GM19372 (cell line): Measurements from ENCODE around the gene TXLNA.

Source experiments
- ATAC-seq: cut with Tn5 transposase; IDR thresholded peaks from one replicate; pipeline ENCODE4 v1.9.1; 2021; ENCODE audit warnings: mild to moderate bottlenecking, low read depth, moderate library complexity; ENCODE audit not compliant: unreplicated experiment

The TXLNA gene

DNA sequence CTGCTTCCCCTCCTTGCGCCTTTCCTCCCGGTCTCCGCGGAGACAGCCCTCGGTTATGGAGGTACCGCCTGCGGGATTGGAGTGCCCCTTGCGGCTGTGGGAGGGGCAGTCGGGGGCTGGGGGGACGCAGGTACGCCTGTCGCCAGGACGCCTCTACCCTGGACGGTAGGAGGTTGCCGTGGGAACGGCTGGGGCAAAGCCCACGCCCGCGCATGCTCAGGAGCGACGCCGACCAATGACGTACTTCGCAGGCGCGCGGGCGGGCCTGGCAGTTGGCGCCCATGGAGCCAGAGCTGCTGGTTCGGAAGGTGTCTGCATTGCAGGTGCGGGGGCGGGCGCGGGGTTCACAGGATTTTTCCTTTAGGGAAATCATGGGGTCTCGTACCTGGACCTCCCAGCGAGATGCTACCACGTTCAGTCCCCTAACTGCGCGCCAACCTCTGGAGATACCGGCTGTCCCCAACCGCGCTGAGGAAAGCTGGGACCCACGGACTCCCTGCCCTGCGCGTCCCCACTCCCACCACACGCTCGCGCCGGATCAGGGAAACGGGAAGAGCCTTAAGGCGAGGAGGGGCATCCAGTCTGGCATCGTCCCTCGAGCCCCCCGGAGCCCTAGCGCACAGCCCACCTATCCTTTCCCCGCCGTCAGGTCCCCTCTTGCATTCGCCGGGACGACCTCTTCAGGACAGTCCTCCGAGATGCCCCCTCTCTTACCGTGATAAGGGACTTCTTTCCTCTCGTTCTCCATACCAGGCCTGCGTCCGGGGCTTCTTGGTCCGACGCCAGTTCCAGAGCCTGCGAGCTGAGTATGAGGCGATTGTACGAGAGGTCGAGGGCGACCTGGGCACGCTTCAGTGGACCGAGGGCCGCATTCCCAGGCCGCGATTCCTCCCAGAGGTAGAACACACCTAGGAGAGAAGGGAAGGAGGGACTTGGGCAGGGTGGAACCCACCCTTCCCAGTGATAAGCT lies 26.2 kb downstream of the TXLNA start, which contains the start of gene IQCC:
Gene IQCC, plus strand, starts transcription at position 271 of the 970 bp plus-strand sequence. Its CDS starts 11 bp downstream, at position 282.
- ATAC-seq, result peak; percentile 56

- ATAC-seq, result no peak
Measured at GRCh38 chr1:32208469-32208868, 29.0 kb downstream of the TXLNA start.

GRCh38 chr1:32208891-32209328 lies 29.4 kb downstream of the TXLNA start, which contains the start of gene DCDC2B:
TSS of gene DCDC2B (plus strand) at chr1:32209089. CDS start at chr1:32209094, 5 bp downstream.
- no peak for ATAC-seq

DNA sequence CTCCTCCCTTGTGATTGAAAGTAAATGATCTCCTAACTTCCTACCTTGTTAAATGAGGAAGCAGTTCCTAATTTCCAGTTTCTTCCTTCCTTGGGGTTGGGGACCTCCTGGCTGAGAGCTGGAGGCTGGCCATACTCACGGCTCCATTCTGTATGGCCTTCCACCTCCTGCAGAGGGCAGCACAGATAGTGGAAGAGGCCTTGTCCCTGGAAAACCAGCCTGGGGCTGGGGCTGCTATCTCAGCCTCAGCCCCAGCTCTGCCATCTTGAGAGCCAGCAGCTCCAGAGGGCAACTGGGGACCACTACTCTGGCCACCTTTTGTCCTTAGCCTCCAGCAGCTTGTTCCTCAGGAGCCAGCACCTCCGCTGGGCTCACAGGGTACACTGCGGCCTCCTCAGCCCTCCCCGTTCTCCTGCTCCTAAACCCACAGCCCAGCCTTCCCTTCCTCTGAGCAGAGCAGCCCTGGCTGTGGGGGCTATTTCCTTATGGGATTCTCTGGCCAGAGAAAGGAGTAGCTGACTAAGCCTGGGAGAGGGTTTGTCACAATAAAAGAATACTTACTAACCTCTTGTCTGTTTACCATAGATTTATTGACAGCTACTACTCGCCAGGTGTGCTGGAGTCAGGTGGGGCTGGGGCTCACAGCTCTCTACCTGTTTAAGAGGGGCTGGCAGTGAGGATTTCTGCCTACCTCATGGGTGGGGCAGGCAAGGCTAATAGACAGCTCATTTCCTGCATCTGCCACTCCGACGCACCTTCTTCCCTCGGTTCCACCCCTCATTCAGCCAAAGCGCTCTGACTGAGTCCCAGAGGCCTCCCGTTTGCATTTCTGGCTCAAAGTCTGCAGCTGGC lies 36.4 kb downstream of the TXLNA start:
- no peak for ATAC-seq

DNA sequence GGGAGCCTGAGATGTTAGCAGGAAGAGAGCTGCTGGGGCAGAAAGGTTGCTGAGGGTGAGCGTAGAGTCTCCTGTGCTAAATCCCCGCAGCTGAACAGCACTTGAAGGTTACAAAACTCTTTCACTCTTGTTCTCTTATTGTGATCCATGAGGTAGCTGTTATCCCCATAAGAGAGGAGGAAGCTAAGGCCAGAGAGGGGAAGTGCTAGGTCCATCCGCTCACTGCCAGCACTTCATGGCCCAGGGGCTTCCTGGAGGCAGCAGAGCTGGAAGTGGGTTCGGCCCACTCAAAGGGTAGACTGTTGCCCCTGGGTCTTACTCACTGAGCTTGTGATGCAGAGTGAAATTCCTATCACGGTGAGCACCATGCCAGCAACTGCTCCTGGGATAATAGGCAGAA lies 37.1 kb downstream of the TXLNA start:
- ATAC-seq, result no peak

DNA sequence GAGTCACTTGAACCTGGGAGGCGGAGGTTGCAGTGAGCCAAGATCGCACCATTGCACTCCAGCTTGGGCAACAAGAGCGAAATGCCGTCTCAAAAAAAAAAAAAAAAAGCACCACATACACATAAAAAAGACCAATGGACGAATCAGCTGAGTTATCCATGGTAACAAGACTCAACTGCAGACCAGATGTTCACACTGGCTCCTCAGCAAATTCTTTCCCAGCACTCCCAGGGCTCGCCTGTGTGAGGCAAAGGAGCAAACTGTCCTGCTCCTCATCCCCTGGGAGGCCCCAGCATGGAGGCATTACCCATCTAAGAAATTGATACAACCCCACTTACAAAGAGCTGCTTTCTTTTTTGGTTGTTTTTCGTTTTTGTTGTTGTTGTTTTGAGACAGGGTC lies 39.5 kb downstream of the TXLNA start:
- ATAC-seq, result no peak

DNA sequence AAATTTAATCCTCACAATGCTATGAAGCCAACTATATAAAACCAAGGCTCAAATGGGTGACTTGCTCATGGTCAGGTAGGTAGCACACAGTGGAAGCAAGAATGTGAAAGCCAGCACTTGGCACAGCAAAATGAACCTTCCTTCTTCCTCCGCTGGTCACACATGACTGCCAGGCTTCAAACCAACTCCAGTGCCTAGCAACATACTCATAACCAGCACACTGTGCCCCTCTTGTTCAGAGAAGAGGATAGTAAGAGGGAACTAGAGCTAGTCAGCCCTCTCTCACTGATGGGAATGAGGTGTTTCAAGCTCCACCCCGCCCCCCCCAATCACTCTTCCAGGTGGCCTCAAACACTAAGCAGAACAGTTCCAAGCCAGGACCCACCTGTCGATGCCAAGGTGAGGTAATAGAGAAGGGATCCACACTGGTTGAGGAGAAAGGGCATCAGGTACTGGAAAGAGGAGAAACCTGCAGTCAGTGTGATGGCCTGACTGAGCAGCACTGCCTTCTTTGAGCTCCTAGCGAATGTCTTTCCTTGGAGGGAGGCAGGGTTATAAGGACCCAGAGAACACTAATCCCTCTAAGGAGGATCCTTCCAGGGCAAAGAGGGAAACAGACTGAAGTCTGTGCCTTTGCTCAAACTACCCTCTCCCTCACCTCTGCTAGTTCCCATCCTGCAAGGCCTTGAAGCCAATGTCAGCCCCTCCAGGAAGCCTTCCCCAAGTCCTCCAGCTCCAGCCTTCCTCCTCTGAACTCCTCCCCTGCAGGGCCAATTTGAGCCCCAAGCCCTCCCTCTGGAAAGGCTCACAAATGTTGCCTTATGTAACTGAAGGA lies 41.5 kb downstream of the TXLNA start:
- ATAC-seq, result no peak

GRCh38 chr1:32221581-32221979 lies 42.1 kb downstream of the TXLNA start:
- ATAC-seq, result no peak

- peak; percentile 97 for ATAC-seq
Measured at GRCh38 chr1:32221980-32222755, 42.7 kb downstream of the TXLNA start, which contains the start of the genes EIF3I and TMEM234. TSS of gene EIF3I (plus strand) at chr1:32222407. CDS start at chr1:32222442, 35 bp downstream. TSS of gene TMEM234 (minus strand) at chr1:32222353. CDS start at chr1:32222322, 31 bp downstream.

- ATAC-seq, result no peak
Measured at GRCh38 chr1:32223683-32224082, 44.2 kb downstream of the TXLNA start.

DNA sequence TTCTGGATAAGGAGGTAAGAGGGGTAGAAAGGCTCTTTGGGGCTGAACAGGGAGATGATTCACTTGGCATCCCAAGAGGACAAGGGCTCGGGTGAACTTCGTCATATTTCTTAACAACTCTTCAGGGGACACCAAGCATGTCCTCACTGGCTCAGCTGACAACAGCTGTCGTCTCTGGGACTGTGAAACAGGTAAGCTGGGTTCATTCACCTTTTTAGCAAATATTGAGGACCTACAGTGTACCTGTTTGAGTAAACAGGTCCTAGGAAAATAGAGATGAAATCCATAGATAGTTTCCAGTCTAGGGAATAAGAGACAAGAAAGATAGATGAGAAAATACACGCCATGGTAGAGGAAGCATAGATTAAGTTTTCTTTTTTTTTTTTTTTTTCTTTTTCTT lies 44.8 kb downstream of the TXLNA start:
- ATAC-seq, result no peak

GRCh38 chr1:32228771-32229170 lies 49.3 kb downstream of the TXLNA start:
- ATAC-seq, result no peak

DNA sequence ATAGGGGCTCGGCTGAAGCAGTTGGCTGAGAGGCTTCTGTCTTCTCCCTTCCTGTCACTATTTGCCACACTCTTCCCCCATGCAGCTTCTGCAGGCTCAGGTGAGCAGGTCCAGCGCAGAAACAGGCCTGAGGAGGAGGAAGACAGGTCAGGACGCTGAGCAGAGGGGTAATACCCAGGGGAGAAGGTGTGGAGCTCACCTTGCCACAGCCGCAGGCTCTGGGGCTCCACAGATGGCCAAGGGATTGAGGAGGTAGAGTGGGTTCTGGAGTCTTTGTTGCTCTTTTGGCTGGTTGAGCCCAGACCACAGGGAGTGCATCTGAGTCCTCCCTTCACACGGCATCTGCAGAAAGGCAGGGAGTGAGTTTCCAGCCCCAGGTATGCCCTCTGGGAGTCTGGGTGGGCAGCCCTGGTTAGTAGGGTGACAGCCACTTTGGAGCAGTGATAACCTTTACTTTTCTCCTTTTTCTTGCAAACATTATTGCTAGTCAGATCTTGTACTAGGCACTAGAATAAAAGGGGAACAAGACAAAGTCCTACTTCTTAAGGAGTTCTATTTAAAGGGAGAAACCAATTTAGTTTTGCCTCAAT lies 52.5 kb downstream of the TXLNA start:
- ATAC-seq, result no peak

DNA sequence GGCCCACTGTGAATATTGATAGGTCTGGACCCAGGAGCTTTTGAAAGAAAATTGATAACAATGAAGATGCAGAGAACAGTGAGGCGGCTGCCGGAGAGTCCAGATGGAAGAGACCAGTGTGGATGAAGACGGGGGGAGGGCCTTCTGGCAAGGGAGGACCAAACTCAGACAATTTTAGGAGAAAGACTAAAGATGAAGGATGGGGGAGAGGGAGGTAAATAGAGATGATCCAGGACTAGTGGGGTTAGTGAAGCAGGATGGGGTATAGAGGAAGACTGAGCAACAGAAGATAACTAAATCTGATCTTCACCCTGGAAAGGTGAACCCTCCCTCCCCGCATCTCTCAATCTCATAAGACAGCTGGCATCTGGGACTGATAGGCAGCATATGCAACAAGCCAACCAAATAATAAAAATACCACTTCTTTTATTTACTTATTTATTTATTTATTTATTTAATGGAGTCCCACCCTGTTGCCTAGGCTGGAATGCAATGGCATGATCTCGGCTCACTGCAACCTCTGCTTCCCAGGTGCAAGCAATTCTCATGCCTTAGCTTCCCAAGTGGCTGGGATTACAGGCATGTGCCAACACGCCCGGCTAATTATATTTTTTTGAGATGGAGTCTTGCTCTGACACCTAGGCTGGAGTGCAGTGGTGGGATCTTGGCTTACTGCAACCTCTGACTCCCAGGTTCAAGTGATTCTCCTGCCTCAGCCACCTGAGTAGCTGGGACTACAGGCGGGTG lies 53.3 kb downstream of the TXLNA start:
- ATAC-seq, result no peak

- no peak for ATAC-seq
Measured at GRCh38 chr1:32234792-32235191, 55.3 kb downstream of the TXLNA start.

DNA sequence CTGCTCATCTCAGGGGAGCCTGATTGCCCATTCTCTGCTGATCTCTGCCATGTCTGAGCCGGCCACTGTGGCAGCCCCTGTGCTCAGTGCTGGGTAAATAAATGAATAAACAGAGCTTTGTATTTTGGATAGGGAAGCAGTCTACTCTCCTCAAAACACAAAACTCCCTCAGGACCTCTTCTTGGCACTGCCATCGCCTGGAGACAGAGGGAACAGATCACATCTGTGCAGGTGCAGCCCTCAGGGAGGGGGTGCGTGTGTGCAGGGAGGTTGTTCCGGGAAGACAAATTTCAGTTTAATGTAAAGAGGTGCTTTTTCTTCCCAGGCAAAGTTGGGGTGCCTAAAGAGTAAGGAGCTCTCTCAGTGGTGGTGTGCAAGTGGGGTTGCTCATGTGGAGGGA lies 59.9 kb downstream of the TXLNA start:
- no peak for ATAC-seq

- ATAC-seq, result no peak
Measured at GRCh38 chr1:32239790-32240139, 60.3 kb downstream of the TXLNA start.
